Left ventricle myocardium inferior (tissue), 1 donor: Measurements from ENCODE around the gene NACA. TPM values are rescaled to one million over a fixed set of nuclear protein-coding genes. Genes with fewer than 3 reads are reported as not detected.
"Not testable (repeated sequence)": the region's sequence is repeated elsewhere in the genome, so short reads cannot be mapped to it uniquely, and the experiment has no call there.

Experiments
- DNase-seq: peaks from one replicate; pipeline ENCODE4 v3.0.0-alpha.2; 2020
- H3K27ac ChIP-seq: fragments of 200-600 bp; replicated peaks from 2 replicates; pipeline ENCODE4 v1.8.0; 2021
- H3K27me3 ChIP-seq: fragments of 200-600 bp; 2 replicates; pipeline ENCODE4 v1.8.0; 2021; ENCODE audit warnings: low read depth
- H3K36me3 ChIP-seq: fragments of 200-600 bp; 2 replicates; pipeline ENCODE4 v1.8.0; 2021
- H3K4me1 ChIP-seq: fragments of 200-600 bp; 2 replicates; pipeline ENCODE4 v1.8.0; 2021
- H3K4me3 ChIP-seq: fragments of 200-600 bp; 2 replicates; pipeline ENCODE4 v1.8.0; 2021; ENCODE audit warnings: mild to moderate bottlenecking, moderate library complexity
- H3K9me3 ChIP-seq: fragments of 200-600 bp; replicated peaks from 2 replicates; pipeline ENCODE4 v1.8.0; 2021
- intact Hi-C: fragments of 100-400 bp; cut with micrococcal nuclease; formaldehyde crosslinking; loops from one replicate; pipeline ENCODE4 v1.11.0; 2022
- total RNA-seq: library from RNA; stranded (reverse); fragmentation: NEBNext Ultra II Directional; extraction: Animal tissue kit (Norgen Biotek cat#: 25700); gene quantifications from one replicate; pipeline ENCODE4 v1.2.1, GENCODE V29; 2021
- TF ChIP-seq, protein P1 (sequence below): fragments of 200-600 bp; IDR thresholded peaks from 2 replicates; pipeline ENCODE4 v1.8.0; 2021; ENCODE audit warnings: antibody characterized with exemption, mild to moderate bottlenecking, borderline replicate concordance
- donor health status: DM: no; HTN: yes; CAD: no; lungs with severe emphysema.

Gene NACA
- total RNA-seq, 1 donor from 2014 or later: 477 TPM

DNA sequence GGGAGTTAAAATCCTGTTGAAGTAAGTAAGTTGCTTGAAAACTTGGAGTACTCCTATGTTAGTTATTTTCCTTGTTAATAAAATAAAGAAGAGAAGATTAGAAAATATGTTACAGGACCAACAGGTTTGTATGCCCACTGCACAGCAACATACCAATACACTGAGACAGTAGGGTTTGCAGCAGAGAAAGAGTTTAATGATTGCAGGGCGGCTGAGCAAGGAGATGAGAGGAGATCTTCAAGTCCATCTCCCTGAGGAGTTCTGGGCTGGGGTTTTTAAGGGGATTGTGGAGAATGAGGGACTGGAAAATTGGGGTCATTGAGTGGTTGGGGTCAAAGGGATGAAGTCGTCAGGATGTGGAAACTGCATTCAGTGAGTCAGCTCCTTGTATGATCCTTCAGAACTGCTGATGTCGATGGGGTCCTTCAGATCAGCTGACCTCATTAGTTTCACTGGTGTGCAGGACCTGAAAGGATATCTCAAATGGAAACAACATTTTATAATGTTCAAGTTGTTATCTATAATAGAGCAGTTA is 33.7 kb upstream of the NACA start:
- Histone ChIP-seq H3K27ac (no peak overlapping the region), H3K9me3 (peaks cover 12% of the 10 kb centered on the region), H3K4me1 (no peaks in the 10 kb centered on the region), H3K27me3 (no peaks in the 10 kb centered on the region), H3K36me3 (no peaks in the 10 kb centered on the region), H3K4me3 (no peak overlapping the region)
- DNase-seq: no peak
- TF ChIP-seq, protein P1, sequence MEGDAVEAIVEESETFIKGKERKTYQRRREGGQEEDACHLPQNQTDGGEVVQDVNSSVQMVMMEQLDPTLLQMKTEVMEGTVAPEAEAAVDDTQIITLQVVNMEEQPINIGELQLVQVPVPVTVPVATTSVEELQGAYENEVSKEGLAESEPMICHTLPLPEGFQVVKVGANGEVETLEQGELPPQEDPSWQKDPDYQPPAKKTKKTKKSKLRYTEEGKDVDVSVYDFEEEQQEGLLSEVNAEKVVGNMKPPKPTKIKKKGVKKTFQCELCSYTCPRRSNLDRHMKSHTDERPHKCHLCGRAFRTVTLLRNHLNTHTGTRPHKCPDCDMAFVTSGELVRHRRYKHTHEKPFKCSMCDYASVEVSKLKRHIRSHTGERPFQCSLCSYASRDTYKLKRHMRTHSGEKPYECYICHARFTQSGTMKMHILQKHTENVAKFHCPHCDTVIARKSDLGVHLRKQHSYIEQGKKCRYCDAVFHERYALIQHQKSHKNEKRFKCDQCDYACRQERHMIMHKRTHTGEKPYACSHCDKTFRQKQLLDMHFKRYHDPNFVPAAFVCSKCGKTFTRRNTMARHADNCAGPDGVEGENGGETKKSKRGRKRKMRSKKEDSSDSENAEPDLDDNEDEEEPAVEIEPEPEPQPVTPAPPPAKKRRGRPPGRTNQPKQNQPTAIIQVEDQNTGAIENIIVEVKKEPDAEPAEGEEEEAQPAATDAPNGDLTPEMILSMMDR: no peak
- intact Hi-C loops: no loop called here

DNA sequence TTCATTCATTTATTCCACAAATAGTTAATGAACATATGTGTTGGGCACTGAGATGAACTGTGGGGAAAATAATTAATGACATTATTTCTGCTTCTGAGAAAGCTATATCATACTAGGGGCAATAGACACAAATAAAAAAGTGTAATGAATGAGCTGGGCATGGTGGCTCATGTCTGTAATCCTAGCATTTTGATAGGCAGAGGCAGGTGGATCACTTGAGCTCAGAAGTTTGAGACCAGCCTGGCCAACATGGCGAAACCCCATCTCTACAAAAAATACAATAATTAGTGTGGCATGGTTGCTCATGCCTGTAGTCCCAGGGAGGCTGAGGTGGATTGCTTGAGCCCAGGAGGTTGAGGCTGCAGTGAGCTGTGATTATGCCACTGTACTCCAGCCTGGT is 32.9 kb upstream of the NACA start:
- intact Hi-C loops, H3K4me1 ChIP-seq, H3K36me3 ChIP-seq, H3K4me3 ChIP-seq, H3K27me3 ChIP-seq, DNase-seq, H3K27ac ChIP-seq: not testable (repeated sequence)
- peaks cover 12% of the 10 kb centered on the region for H3K9me3 ChIP-seq

DNA sequence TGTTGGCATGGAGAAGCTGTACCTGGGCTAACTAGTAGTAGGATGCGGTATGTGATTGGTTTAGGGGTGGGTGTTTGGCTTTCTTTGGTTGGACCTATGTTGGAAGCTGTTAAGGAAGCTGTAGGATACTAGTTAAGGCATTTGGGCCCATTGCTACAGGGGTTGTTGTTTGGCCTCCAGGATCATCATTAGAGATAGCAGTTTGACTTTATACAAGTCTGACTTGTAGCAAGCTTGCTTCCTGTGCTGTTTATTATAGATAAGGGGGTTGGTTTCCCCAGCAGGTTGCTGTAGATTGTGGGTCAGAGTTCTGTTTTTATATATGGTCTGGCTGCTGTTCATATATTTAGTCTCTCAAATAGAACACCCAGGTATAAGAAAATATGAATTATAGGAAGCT is 28.5 kb upstream of the NACA start:
- no peak overlapping the region for H3K4me3 ChIP-seq
- DNase-seq: no peak
- TF ChIP-seq, protein P1: no peak
- H3K9me3 ChIP-seq: peaks cover 4% of the 10 kb centered on the region
- intact Hi-C loops: no loop called here
- H3K27ac ChIP-seq: no peak overlapping the region
- peaks cover 7% of the 10 kb centered on the region for H3K36me3 ChIP-seq
- no peaks in the 10 kb centered on the region for H3K27me3 ChIP-seq
- H3K4me1 ChIP-seq: peaks cover 21% of the 10 kb centered on the region

DNA sequence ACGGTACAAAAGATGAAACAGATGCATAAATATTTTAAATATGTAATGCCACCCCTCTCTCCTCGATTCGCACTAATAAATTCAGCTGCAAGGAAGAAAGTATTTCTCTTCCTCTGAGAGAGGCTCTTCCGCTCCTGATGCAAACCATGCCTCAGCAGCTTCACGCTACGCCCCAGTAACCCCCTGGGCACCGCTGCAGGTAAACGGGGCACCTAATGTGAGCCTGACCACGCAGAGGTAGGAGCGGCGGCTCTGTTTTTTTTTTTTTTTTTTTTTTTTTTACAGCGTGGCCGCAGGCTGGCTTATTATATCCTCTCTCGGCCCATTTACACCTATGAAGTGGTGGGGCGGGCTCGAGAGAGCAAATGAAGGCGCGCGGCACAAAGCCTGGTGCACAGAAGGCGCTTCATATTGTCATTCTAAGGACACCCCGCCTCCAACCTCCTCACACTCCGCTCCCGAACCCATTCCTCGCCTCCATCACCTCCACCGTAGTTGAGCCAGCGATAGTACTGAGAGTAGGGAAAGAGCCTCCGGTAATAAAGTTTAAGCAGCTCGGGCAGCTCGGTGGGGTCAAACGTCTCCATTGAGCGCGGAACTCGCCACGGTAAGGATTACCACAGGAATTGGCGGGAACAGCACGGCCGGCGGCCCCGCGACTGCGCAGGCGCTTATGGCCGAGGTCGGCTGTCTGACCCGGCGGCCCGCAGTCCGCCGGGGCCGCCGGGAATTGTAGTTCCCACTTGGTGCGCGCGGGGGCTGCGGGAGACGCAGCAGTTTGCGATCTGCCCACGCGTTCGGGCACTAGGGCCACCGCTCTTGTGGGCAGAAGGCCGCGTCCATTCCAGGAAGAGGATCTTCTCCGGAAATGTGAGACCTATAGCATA is 26.9 kb upstream of the NACA start, which contains the start of gene PRIM1:
Gene PRIM1, minus strand, starts transcription at position 612 of the 887 bp plus-strand sequence. Its CDS starts 25 bp downstream, at position 587.
- Histone ChIP-seq H3K27ac (peak within 1 kb of the TSS; percentile 75), H3K27me3 (no peaks in the 10 kb centered on the region), H3K4me1 (peaks cover 21% of the 10 kb centered on the region), H3K4me3 (peak within 1 kb of the TSS; percentile 91), H3K36me3 (peaks cover 11% of the 10 kb centered on the region), H3K9me3 (no peaks in the 10 kb centered on the region)
- TF ChIP-seq, protein P1: peak; percentile 33
- intact Hi-C loops: no loop called here
- DNase-seq: peak; percentile 85

DNA sequence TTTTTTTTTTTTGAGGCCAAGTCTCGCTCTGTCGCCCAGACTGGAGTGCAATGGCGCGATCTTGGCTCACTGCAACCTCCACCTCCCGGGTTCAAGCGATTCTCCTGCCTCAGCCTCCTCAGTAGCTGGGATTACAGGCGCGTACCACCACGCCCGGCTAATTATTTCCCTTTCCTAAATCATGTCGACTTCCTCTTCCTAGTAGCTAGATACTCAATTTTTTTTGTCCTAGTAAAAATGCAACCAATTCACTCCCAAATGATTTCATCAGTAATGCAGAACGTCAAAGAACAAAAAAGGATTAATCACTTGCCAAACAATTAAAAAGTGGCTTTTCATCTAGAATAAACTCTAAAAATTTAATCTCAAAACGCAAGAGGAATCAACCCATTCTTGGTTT is 25.5 kb upstream of the NACA start:
- H3K9me3 ChIP-seq, intact Hi-C loops, H3K27ac ChIP-seq, H3K4me3 ChIP-seq, DNase-seq, H3K27me3 ChIP-seq: not testable (repeated sequence)
- Histone ChIP-seq H3K4me1 (peaks cover 21% of the 10 kb centered on the region), H3K36me3 (peaks cover 13% of the 10 kb centered on the region)

DNA sequence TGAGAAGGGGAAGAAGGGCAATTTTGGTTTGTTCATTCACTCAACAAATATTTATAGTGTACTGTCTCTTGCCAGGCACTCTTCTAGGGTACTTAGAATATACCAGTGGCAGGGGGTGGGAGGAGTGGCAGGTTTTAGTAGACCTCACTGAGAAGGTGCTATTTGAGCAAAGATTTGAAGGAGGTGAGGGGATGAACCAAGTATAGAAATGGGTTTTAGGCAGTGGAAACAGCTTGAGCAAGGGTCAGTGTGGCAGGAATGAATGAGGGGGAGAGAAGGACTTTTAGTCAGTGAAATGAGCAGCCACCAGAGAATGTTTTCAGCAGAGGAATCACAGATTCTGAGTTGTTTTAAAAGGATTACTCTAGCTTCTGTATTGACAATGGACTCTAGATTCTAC is 24.8 kb upstream of the NACA start:
- DNase-seq: no peak
- Histone ChIP-seq H3K27ac (no peak overlapping the region), H3K4me3 (no peak overlapping the region), H3K36me3 (peaks cover 20% of the 10 kb centered on the region), H3K4me1 (peaks cover 21% of the 10 kb centered on the region), H3K27me3 (no peaks in the 10 kb centered on the region), H3K9me3 (no peaks in the 10 kb centered on the region)
- intact Hi-C loops: no loop called here
- TF ChIP-seq, protein P1: no peak
